Endothelial cell of umbilical vein (primary cell): ENCODE data around the gene SIX5. TPM values are rescaled to one million over a fixed set of nuclear protein-coding genes. Genes with fewer than 3 reads are reported as not detected.

Experiments
- polyA plus RNA-seq, 4 experiments: library from polyadenylated mRNA; depleted of rRNA in 3 of 4; stranded (reverse) in 3 of 4; unstranded in 1 of 4; fragments of >200 nt; gene quantifications; 2 replicates each; pipeline versions ENCODE4 v1.2.1 to v1.2.3, GENCODE V29; 2011 to 2012; ENCODE audit warnings: missing spikeins in 1 of 4
- total RNA-seq: library from RNA; stranded (reverse); gene quantifications from 2 replicates; pipeline ENCODE4 v1.2.3, GENCODE V29; 2021

SIX5 gene
- total and polyA plus RNA-seq, 2 donors (not counting 3 experiments of a cell fraction or from before 2014, with no cell fraction given): 13.1 to 16.7 TPM

Other genes starting within 250 kb of the SIX5 start
- gene OPA3, start 184.4 kb downstream of the SIX5 start, total RNA-seq: 13.8 and 15.4 TPM in 2 replicates
- gene OPA3, start 184.4 kb downstream of the SIX5 start, polyA plus RNA-seq: 16.0 and 17.1 TPM in 2 replicates
- 26.7 and 30.3 TPM in 2 replicates for gene GPR4, start 167.0 kb downstream of the SIX5 start, total RNA-seq
- 13.4 and 17.9 TPM in 2 replicates for gene GPR4, start 167.0 kb downstream of the SIX5 start, polyA plus RNA-seq
- gene EML2, start 129.9 kb downstream of the SIX5 start, total RNA-seq: 27.4 and 28.9 TPM in 2 replicates
- gene EML2, start 129.9 kb downstream of the SIX5 start, polyA plus RNA-seq: 23.3 and 23.8 TPM in 2 replicates
- gene GIPR, start 101.0 kb downstream of the SIX5 start, total RNA-seq: not detected in 2 replicates
- gene GIPR, start 101.0 kb downstream of the SIX5 start, polyA plus RNA-seq: not detected in 2 replicates
- gene SNRPD2, start 77.3 kb downstream of the SIX5 start, total RNA-seq: 519 and 532 TPM in 2 replicates
- 406 and 512 TPM in 2 replicates for gene SNRPD2, start 77.3 kb downstream of the SIX5 start, polyA plus RNA-seq
- gene QPCTL, start 76.6 kb downstream of the SIX5 start, total RNA-seq: 15.3 and 17.6 TPM in 2 replicates
- gene QPCTL, start 76.6 kb downstream of the SIX5 start, polyA plus RNA-seq: 22.5 and 26.0 TPM in 2 replicates
- 18.3 and 21.2 TPM in 2 replicates for gene FBXO46, start 38.4 kb downstream of the SIX5 start, total RNA-seq
- gene FBXO46, start 38.4 kb downstream of the SIX5 start, polyA plus RNA-seq: 7.7 and 7.8 TPM in 2 replicates
- gene MEIOSIN, start 35.8 kb downstream of the SIX5 start, total RNA-seq: not detected in 2 replicates
- gene MEIOSIN, start 35.8 kb downstream of the SIX5 start, polyA plus RNA-seq: not detected in 2 replicates
- 70.4 and 73.3 TPM in 2 replicates for gene DMPK, start 13.2 kb upstream of the SIX5 start, total RNA-seq
- 36.6 and 45.2 TPM in 2 replicates for gene DMPK, start 13.2 kb upstream of the SIX5 start, polyA plus RNA-seq
- gene DMWD, start 23.6 kb upstream of the SIX5 start, total RNA-seq: 81.1 and 81.6 TPM in 2 replicates
- 36.9 and 45.5 TPM in 2 replicates for gene DMWD, start 23.6 kb upstream of the SIX5 start, polyA plus RNA-seq
- gene RSPH6A, start 46.1 kb upstream of the SIX5 start, total RNA-seq: 0.25 and 0.62 TPM in 2 replicates
- 0.03 TPM in 1 of 2 replicates, not detected in the other for gene RSPH6A, start 46.1 kb upstream of the SIX5 start, polyA plus RNA-seq
- gene SYMPK, start 93.9 kb upstream of the SIX5 start, total RNA-seq: 94.5 and 95.7 TPM in 2 replicates
- gene SYMPK, start 93.9 kb upstream of the SIX5 start, polyA plus RNA-seq: 89.8 and 104 TPM in 2 replicates
- gene FOXA3, start 95.1 kb upstream of the SIX5 start, total RNA-seq: not detected in 2 replicates
- 0.06 TPM in 2 replicates for gene FOXA3, start 95.1 kb upstream of the SIX5 start, polyA plus RNA-seq
- gene IRF2BP1, start 116.9 kb upstream of the SIX5 start, total RNA-seq: 17.1 and 17.5 TPM in 2 replicates
- 12.3 and 16.6 TPM in 2 replicates for gene IRF2BP1, start 116.9 kb upstream of the SIX5 start, polyA plus RNA-seq
- gene MYPOP, start 133.4 kb upstream of the SIX5 start, total RNA-seq: 9.0 and 9.6 TPM in 2 replicates
- gene MYPOP, start 133.4 kb upstream of the SIX5 start, polyA plus RNA-seq: 3.9 TPM in 2 replicates
- gene NANOS2, start 145.5 kb upstream of the SIX5 start, total RNA-seq: not detected in 2 replicates
- gene NANOS2, start 145.5 kb upstream of the SIX5 start, polyA plus RNA-seq: not detected in 2 replicates
- 34.2 and 35.2 TPM in 2 replicates for gene NOVA2, start 204.6 kb upstream of the SIX5 start, total RNA-seq
- 4.2 and 5.6 TPM in 2 replicates for gene NOVA2, start 204.6 kb upstream of the SIX5 start, polyA plus RNA-seq
- gene CCDC61, start 226.2 kb upstream of the SIX5 start, total RNA-seq: 14.8 and 20.1 TPM in 2 replicates
- gene CCDC61, start 226.2 kb upstream of the SIX5 start, polyA plus RNA-seq: 9.6 and 10.3 TPM in 2 replicates